ENCODE data around the gene BAD. TPM values are rescaled to one million over a fixed set of nuclear protein-coding genes. Genes with fewer than 3 reads are reported as not detected.
"Not testable (repeated sequence)": the region's sequence is repeated elsewhere in the genome, so short reads cannot be mapped to it uniquely, and the experiment has no call there.

The BAD gene
- total RNA-seq, 1 donor from 2014 or later: 46.9 TPM

GRCh38 chr11:64313491-64314145, 29.2 kb upstream of the BAD start:
- H3K27ac Mint-ChIP-seq: peak overlapping the region; percentile 11
- H3K36me3 Mint-ChIP-seq (ENCODE audit: insufficient read depth): peaks cover 5% of the 10 kb centered on the region
- H3K27me3 Mint-ChIP-seq: no peaks in the 10 kb centered on the region
- TF ChIP-seq CTCF (IDR thresholded peaks at IDR 0.05; ENCODE audit: unreplicated experiment): no peak
- DNase-seq (ENCODE audit: low spot score, unreplicated experiment): no peak
- H3K4me1 Mint-ChIP-seq (ENCODE audit: low read depth): peaks cover 6% of the 10 kb centered on the region
- H3K4me3 Mint-ChIP-seq (ENCODE audit: low read depth): no peak overlapping the region
- no peaks in the 10 kb centered on the region for H3K9me3 Mint-ChIP-seq (ENCODE audit: low read depth)

- no peak for TF ChIP-seq CTCF (IDR thresholded peaks at IDR 0.05; ENCODE audit: unreplicated experiment)
- H3K27ac Mint-ChIP-seq: peak overlapping the region; percentile 23
- H3K4me1 Mint-ChIP-seq (ENCODE audit: low read depth): peaks cover 6% of the 10 kb centered on the region
- DNase-seq (ENCODE audit: low spot score, unreplicated experiment): no peak
- H3K4me3 Mint-ChIP-seq (ENCODE audit: low read depth): no peak overlapping the region
- no peaks in the 10 kb centered on the region for H3K27me3 Mint-ChIP-seq
- peaks cover 5% of the 10 kb centered on the region for H3K36me3 Mint-ChIP-seq (ENCODE audit: insufficient read depth)
- H3K9me3 Mint-ChIP-seq (ENCODE audit: low read depth): no peaks in the 10 kb centered on the region
Measured at GRCh38 chr11:64312947-64313346, 28.5 kb upstream of the BAD start.

- not testable (repeated sequence) for H3K9me3 Mint-ChIP-seq (ENCODE audit: low read depth); H3K27ac Mint-ChIP-seq; H3K4me3 Mint-ChIP-seq (ENCODE audit: low read depth); H3K4me1 Mint-ChIP-seq (ENCODE audit: low read depth); H3K36me3 Mint-ChIP-seq (ENCODE audit: insufficient read depth); DNase-seq (ENCODE audit: low spot score, unreplicated experiment); H3K27me3 Mint-ChIP-seq
Measured at GRCh38 chr11:64307795-64308194, 23.3 kb upstream of the BAD start.

- Mint-ChIP-seq H3K4me1 (ENCODE audit: low read depth) (peaks cover 9% of the 10 kb centered on the region), H3K27ac (peak overlapping the region; percentile 96), H3K4me3 (ENCODE audit: low read depth) (peak overlapping the region; percentile 94), H3K36me3 (ENCODE audit: insufficient read depth) (no peaks in the 10 kb centered on the region), H3K9me3 (ENCODE audit: low read depth) (no peaks in the 10 kb centered on the region), H3K27me3 (peaks cover 3% of the 10 kb centered on the region)
- no peak for TF ChIP-seq CTCF (IDR thresholded peaks at IDR 0.05; ENCODE audit: unreplicated experiment)
- no peak for DNase-seq (ENCODE audit: low spot score, unreplicated experiment)
Measured at GRCh38 chr11:64306876-64307622, 22.6 kb upstream of the BAD start.

- no peak for TF ChIP-seq CTCF (IDR thresholded peaks at IDR 0.05; ENCODE audit: unreplicated experiment)
- Mint-ChIP-seq H3K9me3 (ENCODE audit: low read depth) (no peaks in the 10 kb centered on the region), H3K27ac (peak overlapping the region; percentile 96), H3K4me1 (ENCODE audit: low read depth) (peaks cover 9% of the 10 kb centered on the region), H3K36me3 (ENCODE audit: insufficient read depth) (no peaks in the 10 kb centered on the region), H3K27me3 (peaks cover 9% of the 10 kb centered on the region), H3K4me3 (ENCODE audit: low read depth) (peak overlapping the region; percentile 94)
- DNase-seq (ENCODE audit: low spot score, unreplicated experiment): no peak
Measured at GRCh38 chr11:64306563-64306875, 22.1 kb upstream of the BAD start.
